HK-2 (cell line): ENCODE data around the gene MTERF2.
"Not testable (repeated sequence)": the region's sequence is repeated elsewhere in the genome, so short reads cannot be mapped to it uniquely, and the experiment has no call there.

Experiments
- DNase-seq: peaks from one replicate; pipeline ENCODE4 v3.0.0-alpha.2; 2018; ENCODE audit not compliant: unreplicated experiment

The MTERF2 gene

GRCh38 chr12:106986625-106987389 lies at the start of gene MTERF2:
MTERF2 (minus strand) TSS chr12:106987146; CDS start chr12:106978714, 8,432 bp downstream.
- peak; percentile 96 for DNase-seq

GRCh38 chr12:107035733-107036132 lies 48.8 kb upstream of the MTERF2 start:
- DNase-seq: no peak

DNA sequence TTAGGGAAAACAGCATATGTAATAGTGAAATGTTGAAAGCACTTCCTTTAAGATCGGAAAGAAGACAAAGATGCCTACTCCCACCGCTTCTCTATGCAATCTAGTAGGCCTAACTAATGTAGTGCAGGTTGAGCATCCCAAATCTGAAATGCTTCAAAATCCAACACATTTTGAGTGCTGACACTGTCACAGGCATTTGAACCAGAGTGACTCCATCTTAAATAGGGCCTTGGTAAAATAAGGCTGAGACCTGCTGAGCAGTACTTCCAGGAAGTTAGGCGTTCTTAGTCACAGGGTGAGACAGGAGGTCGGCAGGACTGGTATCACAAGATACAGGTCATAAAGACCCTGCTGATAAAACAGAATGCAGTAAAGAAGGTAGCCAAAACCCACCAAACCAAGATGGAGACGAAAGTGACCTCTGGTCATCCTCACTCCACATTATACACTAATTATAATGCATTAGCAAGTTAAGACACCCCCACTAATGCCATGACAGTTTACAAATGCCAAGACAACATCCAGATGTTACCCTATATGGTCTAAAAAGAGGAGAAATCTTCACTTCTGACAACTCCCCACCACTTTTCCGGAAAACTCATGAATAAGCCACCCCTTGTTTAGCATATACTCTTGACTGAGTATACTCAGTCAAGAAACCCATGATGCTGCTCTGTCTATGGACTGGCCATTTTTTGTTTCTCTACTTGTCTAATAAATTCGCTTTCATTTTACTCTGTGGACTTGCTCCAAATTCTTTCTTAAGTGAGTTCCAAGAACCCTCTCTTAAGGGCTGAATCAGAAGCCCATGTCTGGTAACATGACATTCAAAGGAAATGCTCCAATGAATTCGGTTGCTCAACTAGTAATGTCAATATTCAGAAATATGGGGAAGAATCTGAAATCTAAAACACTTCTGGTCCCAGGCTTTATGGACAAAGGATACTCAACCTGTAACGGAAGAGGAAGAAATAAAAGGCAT lies 47.1 kb upstream of the MTERF2 start:
- DNase-seq: no peak

DNA sequence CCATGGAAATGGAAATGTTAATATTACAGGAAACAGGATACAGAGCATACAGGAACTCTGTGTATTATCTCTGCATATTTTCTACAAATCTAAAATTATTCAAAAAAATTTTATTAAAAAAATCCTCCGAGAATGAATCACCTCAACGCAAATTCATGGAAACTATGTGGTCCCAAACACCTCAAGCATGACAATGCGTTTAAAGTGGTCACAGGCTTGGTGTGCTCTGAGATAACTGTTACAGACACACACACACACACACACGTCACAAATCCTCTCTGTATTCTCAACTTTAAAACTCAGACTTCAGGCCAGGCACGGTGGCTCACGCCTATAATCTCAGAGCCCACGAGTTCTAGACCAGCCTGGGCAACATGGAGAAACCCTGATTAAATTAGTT lies 45.3 kb upstream of the MTERF2 start:
- DNase-seq: no peak

- no peak for DNase-seq
Measured at GRCh38 chr12:107031061-107031460, 44.1 kb upstream of the MTERF2 start.

- DNase-seq: no peak
Measured at GRCh38 chr12:107029081-107029480, 42.1 kb upstream of the MTERF2 start.

- no peak for DNase-seq
Measured at GRCh38 chr12:107027636-107028053, 40.7 kb upstream of the MTERF2 start.

- DNase-seq: no peak
Measured at GRCh38 chr12:107026806-107027635, 40.1 kb upstream of the MTERF2 start.

- DNase-seq: not testable (repeated sequence)
Measured at GRCh38 chr12:107026356-107026755, 39.4 kb upstream of the MTERF2 start.

DNA sequence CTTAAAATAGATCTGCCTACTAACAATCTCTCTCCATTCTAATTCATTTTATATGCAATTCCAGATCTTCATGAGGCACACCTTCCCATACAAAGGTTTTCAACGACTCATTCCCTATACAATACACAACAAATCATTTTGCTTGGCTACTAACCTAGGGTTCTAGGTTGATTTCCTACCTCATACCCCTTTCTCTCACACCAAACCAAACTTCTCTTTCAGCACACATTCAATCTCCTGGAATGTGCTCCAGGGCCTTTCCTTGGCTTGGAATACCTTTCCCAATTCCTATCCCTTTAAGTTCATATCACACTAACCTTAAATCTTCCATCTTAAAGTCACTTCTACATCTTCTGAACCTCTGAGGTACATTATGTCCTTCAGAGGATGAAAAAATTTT lies 38.7 kb upstream of the MTERF2 start:
- DNase-seq: no peak

GRCh38 chr12:107019546-107019945 lies 32.6 kb upstream of the MTERF2 start:
- no peak for DNase-seq

DNA sequence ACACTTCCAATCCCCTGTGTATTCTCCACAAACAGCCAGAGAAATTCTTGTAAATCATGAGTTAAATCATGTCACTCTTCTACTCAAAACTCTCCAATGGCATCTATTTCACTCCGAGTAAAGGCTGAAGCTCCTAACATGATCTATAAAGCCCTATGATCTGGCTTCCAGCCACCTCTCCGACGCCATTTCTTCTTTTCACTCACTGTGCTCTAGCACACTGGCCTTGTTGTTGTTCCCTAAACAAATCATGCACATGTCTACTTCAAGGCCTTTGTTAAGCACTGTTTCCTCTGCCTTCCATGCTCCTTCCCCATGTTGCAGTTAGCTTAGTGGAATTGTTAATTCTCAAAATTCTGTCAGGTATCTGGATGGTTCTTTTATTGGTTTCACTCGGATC lies 30.1 kb upstream of the MTERF2 start:
- no peak for DNase-seq

DNA sequence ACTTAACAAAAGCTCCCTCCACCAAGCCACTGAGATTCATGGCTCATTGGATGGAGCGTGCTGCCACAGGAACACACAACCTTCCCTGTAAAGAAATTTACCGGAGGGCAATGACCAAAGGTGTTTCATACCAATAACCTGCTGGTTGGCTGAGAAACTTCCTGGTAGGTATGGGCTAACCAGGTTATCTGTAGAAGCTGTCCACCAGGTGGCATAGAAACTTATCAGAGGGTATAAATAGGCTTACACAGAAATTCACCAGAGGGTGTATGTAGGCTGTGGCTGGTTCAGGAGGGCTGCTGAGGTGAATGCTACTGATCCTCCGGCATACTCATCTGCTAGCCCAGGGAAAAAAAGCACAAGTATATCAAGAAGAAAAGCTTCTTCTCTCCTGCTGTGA lies 27.1 kb upstream of the MTERF2 start:
- DNase-seq: no peak

- DNase-seq: no peak
Measured at GRCh38 chr12:107012736-107013425, 25.9 kb upstream of the MTERF2 start.

DNA sequence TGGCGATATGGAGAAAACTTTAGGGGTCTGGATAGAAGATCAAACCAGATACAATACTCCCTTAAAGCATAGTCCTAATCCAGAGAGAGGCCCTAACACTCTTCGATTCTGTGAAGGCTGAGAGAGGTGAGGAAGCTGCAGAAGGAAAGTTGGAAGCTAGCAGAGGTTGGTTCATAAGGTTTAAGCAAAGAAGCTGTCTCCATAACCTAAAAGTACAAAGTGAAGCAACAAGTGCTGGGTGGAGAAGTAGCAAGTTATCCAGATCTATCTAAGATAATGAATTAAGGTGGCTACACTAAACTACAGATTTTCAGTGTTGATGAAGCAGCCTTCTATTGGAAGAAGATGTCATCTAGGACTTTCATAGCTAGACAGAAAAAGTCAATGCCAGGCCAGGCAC lies 24.6 kb upstream of the MTERF2 start:
- no peak for DNase-seq

DNA sequence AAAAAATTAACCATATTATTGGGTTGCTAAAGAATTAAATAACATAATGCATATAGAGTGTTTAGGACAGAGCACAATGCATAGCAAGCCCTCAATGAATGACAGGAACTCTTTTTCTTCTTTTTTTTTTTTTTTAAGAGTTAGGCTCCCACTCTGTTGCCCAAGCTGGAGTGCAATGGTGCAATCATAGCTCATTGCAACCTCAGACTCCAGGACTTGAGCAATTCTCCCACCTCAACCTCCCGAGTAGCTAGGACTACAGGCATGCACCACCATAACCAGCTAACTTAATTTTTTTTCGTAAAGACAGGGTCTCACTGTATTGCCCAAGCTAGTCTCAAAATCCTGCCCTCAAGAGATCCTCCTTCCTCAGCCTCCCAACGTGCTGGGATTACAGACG lies 20.5 kb upstream of the MTERF2 start:
- no peak for DNase-seq

- DNase-seq: not testable (repeated sequence)
Measured at GRCh38 chr12:107002665-107003064, 15.7 kb upstream of the MTERF2 start.

- DNase-seq: no peak
Measured at GRCh38 chr12:106999446-106999845, 12.5 kb upstream of the MTERF2 start.

DNA sequence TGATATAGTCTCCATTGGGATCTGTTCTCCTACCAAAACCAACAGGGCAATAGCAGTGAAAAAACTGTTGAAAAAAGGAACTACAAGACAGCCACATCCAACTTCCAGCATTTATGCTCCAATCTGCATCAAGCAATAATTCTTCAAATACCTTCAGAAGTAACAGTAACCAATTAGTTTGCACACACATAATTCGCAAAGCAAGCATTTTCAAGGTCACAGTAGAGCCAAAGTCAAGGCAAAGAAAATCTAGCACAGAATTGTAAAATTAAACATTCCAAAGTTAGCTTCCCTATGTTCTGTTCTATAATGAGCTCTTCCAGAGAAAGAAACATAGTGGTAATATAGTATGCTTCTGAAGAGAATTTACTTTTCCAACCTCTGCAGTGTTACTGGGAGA lies 11.0 kb upstream of the MTERF2 start:
- DNase-seq: no peak

DNA sequence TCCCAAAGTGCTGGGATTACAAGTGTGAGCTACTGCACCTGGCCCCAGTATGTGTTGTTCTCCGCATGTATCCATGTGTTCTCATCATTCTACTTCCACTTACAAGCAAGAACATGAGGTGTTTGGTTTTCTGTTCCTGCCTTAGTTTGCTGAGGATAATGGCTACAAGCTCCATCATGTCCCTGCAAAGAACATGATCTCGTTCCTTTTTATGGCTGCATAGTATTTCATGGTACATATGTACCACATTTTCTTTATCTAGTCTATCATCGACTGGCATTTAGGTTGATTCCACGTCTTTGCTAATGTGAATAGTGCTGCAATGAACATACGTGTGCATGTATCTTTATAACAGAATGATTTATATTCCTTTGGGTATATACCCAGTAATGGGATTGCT lies 9.2 kb upstream of the MTERF2 start:
- not testable (repeated sequence) for DNase-seq

- no peak for DNase-seq
Measured at GRCh38 chr12:106994579-106995220, 7.8 kb upstream of the MTERF2 start.
